ENCODE results near the gene CAPN13.

DNA sequence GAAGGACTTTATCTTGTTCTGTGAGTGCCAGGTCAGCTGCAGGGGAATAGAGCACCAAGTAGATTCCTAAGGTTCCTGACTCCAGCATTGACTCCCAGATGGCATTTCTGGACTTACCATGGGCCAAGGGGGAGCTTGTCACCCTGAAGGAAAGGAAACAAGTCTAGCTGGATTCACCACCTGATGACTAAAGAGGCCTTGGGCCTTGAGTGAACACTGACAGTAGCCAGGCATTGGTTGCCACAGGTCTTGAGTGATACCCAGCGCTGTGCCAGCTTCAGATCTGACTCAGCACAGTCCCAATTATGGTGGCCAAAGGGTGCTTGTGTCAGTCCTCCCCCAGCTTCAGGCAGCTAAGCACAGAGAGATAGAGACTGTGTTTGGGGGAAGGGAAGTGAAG, 40.1 kb upstream of the CAPN13 start:
- TF ChIP-seq, protein P1, sequence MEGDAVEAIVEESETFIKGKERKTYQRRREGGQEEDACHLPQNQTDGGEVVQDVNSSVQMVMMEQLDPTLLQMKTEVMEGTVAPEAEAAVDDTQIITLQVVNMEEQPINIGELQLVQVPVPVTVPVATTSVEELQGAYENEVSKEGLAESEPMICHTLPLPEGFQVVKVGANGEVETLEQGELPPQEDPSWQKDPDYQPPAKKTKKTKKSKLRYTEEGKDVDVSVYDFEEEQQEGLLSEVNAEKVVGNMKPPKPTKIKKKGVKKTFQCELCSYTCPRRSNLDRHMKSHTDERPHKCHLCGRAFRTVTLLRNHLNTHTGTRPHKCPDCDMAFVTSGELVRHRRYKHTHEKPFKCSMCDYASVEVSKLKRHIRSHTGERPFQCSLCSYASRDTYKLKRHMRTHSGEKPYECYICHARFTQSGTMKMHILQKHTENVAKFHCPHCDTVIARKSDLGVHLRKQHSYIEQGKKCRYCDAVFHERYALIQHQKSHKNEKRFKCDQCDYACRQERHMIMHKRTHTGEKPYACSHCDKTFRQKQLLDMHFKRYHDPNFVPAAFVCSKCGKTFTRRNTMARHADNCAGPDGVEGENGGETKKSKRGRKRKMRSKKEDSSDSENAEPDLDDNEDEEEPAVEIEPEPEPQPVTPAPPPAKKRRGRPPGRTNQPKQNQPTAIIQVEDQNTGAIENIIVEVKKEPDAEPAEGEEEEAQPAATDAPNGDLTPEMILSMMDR (IDR thresholded peaks at IDR 0.05; ENCODE audit: low read depth, low read length, poor library complexity, severe bottlenecking): no peak
- TF ChIP-seq EZH2phosphoT487 (IDR thresholded peaks at IDR 0.05; ENCODE audit: borderline replicate concordance, low read length): no peak
